HepG2 (cell line): ENCODE measurements around the gene TECTB. TPM values are rescaled to one million over a fixed set of nuclear protein-coding genes. Genes with fewer than 3 reads are reported as not detected.

Experiments
- ATAD3A ChIP-seq: sonication (generic); formaldehyde crosslinking; IDR thresholded peaks from 2 replicates; pipeline ENCODE4 v1.4.0; 2020; ENCODE audit warnings: missing genetic modification reagents
- BORCS8-MEF2B ChIP-seq: sonication (generic); formaldehyde crosslinking; IDR thresholded peaks from 2 replicates; pipeline ENCODE4 v1.8.0; 2022; ENCODE audit warnings: mild to moderate bottlenecking, missing genetic modification reagents
- CHCHD3 ChIP-seq: sonication (generic); formaldehyde crosslinking; IDR thresholded peaks from 2 replicates; pipeline ENCODE4 v1.8.0; 2022; ENCODE audit warnings: mild to moderate bottlenecking, missing genetic modification reagents, moderate library complexity
- FOXA1 ChIP-seq, 2 experiments: fragments of 450-650 bp in 1 of 2; sonication (generic) in 1 of 2; formaldehyde crosslinking in 1 of 2; IDR thresholded peaks; 2 replicates each; pipeline versions ENCODE4 v1.4.0 to v1.6.1; 2016 to 2020; ENCODE audit warnings: missing genetic modification reagents in 1 of 2
- FOXA3 ChIP-seq: IDR thresholded peaks from 2 replicates; pipeline ENCODE4 v1.6.1; 2016; ENCODE audit warnings: missing genetic modification reagents, missing compliant biosample characterization
- FOXP1 ChIP-seq, 2 experiments: fragments of 450-650 bp in 1 of 2; IDR thresholded peaks; 2 replicates each; pipeline ENCODE4 v1.6.1; 2017 to 2018; ENCODE audit warnings: antibody characterized with exemption in 1 of 2
- GATAD2A ChIP-seq: IDR thresholded peaks from 2 replicates; pipeline ENCODE4 v1.6.1; 2016
- HMG20A ChIP-seq: IDR thresholded peaks from 2 replicates; pipeline ENCODE4 v1.6.1; 2016; ENCODE audit warnings: borderline replicate concordance
- KDM4B ChIP-seq: sonication (generic); formaldehyde crosslinking; IDR thresholded peaks from 2 replicates; pipeline ENCODE4 v1.4.0; 2020; ENCODE audit warnings: missing genetic modification reagents
- MTF1 ChIP-seq: sonication (generic); formaldehyde crosslinking; IDR thresholded peaks from 2 replicates; pipeline ENCODE4 v1.5.0; 2020; ENCODE audit warnings: missing genetic modification reagents
- NFYB ChIP-seq: sonication (generic); formaldehyde crosslinking; IDR thresholded peaks from 2 replicates; pipeline ENCODE4 v1.4.0; 2020; ENCODE audit warnings: missing genetic modification reagents
- NR2C2 ChIP-seq: sonication (generic); formaldehyde crosslinking; IDR thresholded peaks from 2 replicates; pipeline ENCODE4 v1.4.0; 2020; ENCODE audit warnings: missing genetic modification reagents, mild to moderate bottlenecking, moderate library complexity, borderline replicate concordance
- REXO4 ChIP-seq: sonication (generic); formaldehyde crosslinking; IDR thresholded peaks from 2 replicates; pipeline ENCODE4 v1.8.0; 2022; ENCODE audit warnings: missing genetic modification reagents, mild to moderate bottlenecking, borderline replicate concordance
- SAP130 ChIP-seq: IDR thresholded peaks from 2 replicates; pipeline ENCODE4 v1.6.1; 2016; ENCODE audit warnings: low read depth
- SCMH1 ChIP-seq: sonication (generic); formaldehyde crosslinking; IDR thresholded peaks from 2 replicates; pipeline ENCODE4 v1.9.0; 2021; ENCODE audit warnings: missing genetic modification reagents, mild to moderate bottlenecking, borderline replicate concordance
- SIX4 ChIP-seq: sonication (generic); formaldehyde crosslinking; IDR thresholded peaks from 2 replicates; pipeline ENCODE4 v1.4.0; 2020; ENCODE audit warnings: missing genetic modification reagents
- SOX5 ChIP-seq: IDR thresholded peaks from 2 replicates; pipeline ENCODE4 v1.6.1; 2016; ENCODE audit warnings: borderline replicate concordance
- SOX6 ChIP-seq, 2 experiments: fragments of 450-650 bp in 1 of 2; sonication (generic) in 1 of 2; formaldehyde crosslinking in 1 of 2; IDR thresholded peaks; 2 replicates each; pipeline versions ENCODE4 v1.4.0 to v1.6.1; 2017 to 2020; ENCODE audit warnings: antibody characterized with exemption in 1 of 2, mild to moderate bottlenecking in 1 of 2, missing genetic modification reagents in 1 of 2
- TCF7 ChIP-seq: sonication (generic); IDR thresholded peaks from 2 replicates; pipeline ENCODE4 v1.6.1; 2016; ENCODE audit warnings: antibody characterized with exemption, low read depth
- ZNF12 ChIP-seq: sonication (generic); formaldehyde crosslinking; IDR thresholded peaks from 2 replicates; pipeline ENCODE4 v1.5.0; 2020; ENCODE audit warnings: missing genetic modification reagents
- ZNF296 ChIP-seq: sonication (generic); formaldehyde crosslinking; conservative IDR thresholded peaks from 2 replicates; pipeline ENCODE4 v1.5.0; 2020; ENCODE audit warnings: mild to moderate bottlenecking, missing genetic modification reagents
- ZNF343 ChIP-seq: sonication (generic); formaldehyde crosslinking; IDR thresholded peaks from 2 replicates; pipeline ENCODE4 v1.4.0; 2020; ENCODE audit warnings: mild to moderate bottlenecking, missing genetic modification reagents
- ZSCAN12 ChIP-seq: sonication (generic); formaldehyde crosslinking; IDR thresholded peaks from 2 replicates; pipeline ENCODE4 v1.9.0; 2021; ENCODE audit warnings: mild to moderate bottlenecking, missing genetic modification reagents
- polyA plus RNA-seq, 8 experiments: library from polyadenylated mRNA; depleted of rRNA in 3 of 8; stranded (reverse) in 7 of 8; unstranded in 1 of 8; fragments of >200 nt; fragmentation: Illumina TruSeq in 4 of 8; extraction: Trizol in 4 of 8; gene quantifications; 2 replicates each; pipeline versions ENCODE4 v1.2.1 to v1.2.3, GENCODE V29; 2011 to 2016; ENCODE audit warnings: low read depth in 4 of 8, missing spikeins in 1 of 8, mixed read lengths in 1 of 8; ENCODE audit not compliant: insufficient read depth in 1 of 8
- total RNA-seq, 5 experiments: library from RNA; depleted of rRNA; stranded (reverse); fragments of >200 nt; fragmentation: Illumina TruSeq; extraction: Trizol; gene quantifications; 2 replicates each; pipeline ENCODE4 v1.2.3, GENCODE V29; 2016; ENCODE audit warnings: low read depth in 1 of 5
- TF ChIP-seq, protein P1 (sequence below), 2 experiments: fragments of 450-650 bp in 1 of 2; sonication (generic) in 1 of 2; formaldehyde crosslinking; IDR thresholded peaks; 2 replicates each; pipeline versions ENCODE4 v1.5.0 to v1.8.0; 2020 to 2022; ENCODE audit warnings: mild to moderate bottlenecking in 1 of 2, missing genetic modification reagents in 1 of 2
- TF ChIP-seq, protein P2 (sequence below): sonication (generic); formaldehyde crosslinking; IDR thresholded peaks from 2 replicates; pipeline ENCODE4 v1.5.0; 2020; ENCODE audit warnings: mild to moderate bottlenecking, missing genetic modification reagents
- TF ChIP-seq, protein P3 (sequence below): sonication (generic); formaldehyde crosslinking; IDR thresholded peaks from 2 replicates; pipeline ENCODE4 v1.4.0; 2020; ENCODE audit warnings: missing genetic modification reagents
- TF ChIP-seq, protein P4 (sequence below): sonication (generic); formaldehyde crosslinking; IDR thresholded peaks from 2 replicates; pipeline ENCODE4 v1.8.0; 2023; ENCODE audit warnings: mild to moderate bottlenecking, missing genetic modification reagents

The TECTB gene
- total and polyA plus RNA-seq, 2 of the 13 experiments (the other 11 are each of a cell fraction or from before 2014, with no cell fraction given) = 0.78 to 1.8 TPM

DNA sequence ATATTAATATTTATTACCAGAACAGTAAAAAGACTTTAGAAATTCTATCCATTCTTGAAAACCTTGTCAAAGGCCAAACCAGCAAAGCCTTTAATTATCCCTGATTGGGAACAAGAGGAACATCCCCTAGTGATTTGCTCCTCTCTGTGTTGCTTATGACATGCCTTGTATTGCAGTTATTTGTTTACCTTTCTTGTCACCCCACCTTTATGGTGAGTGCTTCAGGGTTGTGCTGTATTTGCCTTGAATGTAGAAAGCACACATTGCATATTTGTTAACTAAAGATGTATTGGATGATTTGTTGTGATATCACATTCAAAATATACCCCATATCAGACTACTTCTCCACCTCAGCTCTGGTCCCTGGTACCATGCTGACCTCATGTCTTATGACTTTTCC, 23.5 kb upstream of the TECTB start (continued):
- TF ChIP-seq, protein P1, sequence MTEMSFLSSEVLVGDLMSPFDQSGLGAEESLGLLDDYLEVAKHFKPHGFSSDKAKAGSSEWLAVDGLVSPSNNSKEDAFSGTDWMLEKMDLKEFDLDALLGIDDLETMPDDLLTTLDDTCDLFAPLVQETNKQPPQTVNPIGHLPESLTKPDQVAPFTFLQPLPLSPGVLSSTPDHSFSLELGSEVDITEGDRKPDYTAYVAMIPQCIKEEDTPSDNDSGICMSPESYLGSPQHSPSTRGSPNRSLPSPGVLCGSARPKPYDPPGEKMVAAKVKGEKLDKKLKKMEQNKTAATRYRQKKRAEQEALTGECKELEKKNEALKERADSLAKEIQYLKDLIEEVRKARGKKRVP (CRISPR knock-in tag; IDR thresholded peaks at IDR 0.05) = peak in 1 of 2 experiments; percentile 79; a peak in 2 of 4 replicates
- no peak for TF ChIP-seq KDM4B (CRISPR knock-in tag)
- 0 out of 2 replicates have a peak, but pooled peaks have one; percentile 14 for TF ChIP-seq SAP130 (CRISPR knock-in tag)
- no peak for TF ChIP-seq CHCHD3
- TF ChIP-seq, protein P2, sequence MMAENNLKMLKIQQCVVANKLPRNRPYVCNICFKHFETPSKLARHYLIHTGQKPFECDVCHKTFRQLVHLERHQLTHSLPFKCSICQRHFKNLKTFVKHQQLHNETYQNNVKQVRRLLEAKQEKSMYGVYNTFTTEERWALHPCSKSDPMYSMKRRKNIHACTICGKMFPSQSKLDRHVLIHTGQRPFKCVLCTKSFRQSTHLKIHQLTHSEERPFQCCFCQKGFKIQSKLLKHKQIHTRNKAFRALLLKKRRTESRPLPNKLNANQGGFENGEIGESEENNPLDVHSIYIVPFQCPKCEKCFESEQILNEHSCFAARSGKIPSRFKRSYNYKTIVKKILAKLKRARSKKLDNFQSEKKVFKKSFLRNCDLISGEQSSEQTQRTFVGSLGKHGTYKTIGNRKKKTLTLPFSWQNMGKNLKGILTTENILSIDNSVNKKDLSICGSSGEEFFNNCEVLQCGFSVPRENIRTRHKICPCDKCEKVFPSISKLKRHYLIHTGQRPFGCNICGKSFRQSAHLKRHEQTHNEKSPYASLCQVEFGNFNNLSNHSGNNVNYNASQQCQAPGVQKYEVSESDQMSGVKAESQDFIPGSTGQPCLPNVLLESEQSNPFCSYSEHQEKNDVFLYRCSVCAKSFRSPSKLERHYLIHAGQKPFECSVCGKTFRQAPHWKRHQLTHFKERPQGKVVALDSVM (CRISPR knock-in tag) = 0 out of 2 replicates have a peak, but pooled peaks have one; percentile 6
- TF ChIP-seq NFYB (CRISPR knock-in tag) = no peak
- 0 out of 2 replicates have a peak, but pooled peaks have one; percentile 12 for TF ChIP-seq ZNF12
- TF ChIP-seq TCF7 = 0 out of 2 replicates have a peak, but pooled peaks have one; percentile 19
- TF ChIP-seq FOXA1 (IDR thresholded peaks at IDR 0.05) = no peak
- TF ChIP-seq FOXA1 (CRISPR knock-in tag; IDR thresholded peaks at IDR 0.05) = 0 out of 2 replicates have a peak, but pooled peaks have one; percentile 34
- TF ChIP-seq, protein P3, sequence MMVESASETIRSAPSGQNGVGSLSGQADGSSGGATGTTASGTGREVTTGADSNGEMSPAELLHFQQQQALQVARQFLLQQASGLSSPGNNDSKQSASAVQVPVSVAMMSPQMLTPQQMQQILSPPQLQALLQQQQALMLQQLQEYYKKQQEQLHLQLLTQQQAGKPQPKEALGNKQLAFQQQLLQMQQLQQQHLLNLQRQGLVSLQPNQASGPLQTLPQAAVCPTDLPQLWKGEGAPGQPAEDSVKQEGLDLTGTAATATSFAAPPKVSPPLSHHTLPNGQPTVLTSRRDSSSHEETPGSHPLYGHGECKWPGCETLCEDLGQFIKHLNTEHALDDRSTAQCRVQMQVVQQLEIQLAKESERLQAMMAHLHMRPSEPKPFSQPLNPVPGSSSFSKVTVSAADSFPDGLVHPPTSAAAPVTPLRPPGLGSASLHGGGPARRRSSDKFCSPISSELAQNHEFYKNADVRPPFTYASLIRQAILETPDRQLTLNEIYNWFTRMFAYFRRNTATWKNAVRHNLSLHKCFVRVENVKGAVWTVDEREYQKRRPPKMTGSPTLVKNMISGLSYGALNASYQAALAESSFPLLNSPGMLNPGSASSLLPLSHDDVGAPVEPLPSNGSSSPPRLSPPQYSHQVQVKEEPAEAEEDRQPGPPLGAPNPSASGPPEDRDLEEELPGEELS (CRISPR knock-in tag) = peak; percentile 55; the same call in 1 of the 2 replicates
- no peak for TF ChIP-seq NR2C2 (CRISPR knock-in tag)
- TF ChIP-seq SIX4 = no peak
- no peak for TF ChIP-seq ZSCAN12
- TF ChIP-seq SCMH1 (CRISPR knock-in tag) = no peak
- TF ChIP-seq REXO4 (CRISPR knock-in tag) = no peak
- no peak for TF ChIP-seq ZNF296 (CRISPR knock-in tag)
- peak; percentile 18; the same call in 1 of the 2 replicates for TF ChIP-seq SOX5 (CRISPR knock-in tag)
- TF ChIP-seq ATAD3A (CRISPR knock-in tag) = no peak
- TF ChIP-seq ZNF343 (CRISPR knock-in tag) = no peak
- TF ChIP-seq FOXA3 (CRISPR knock-in tag) = peak; percentile 79
- TF ChIP-seq SOX6 (IDR thresholded peaks at IDR 0.05) = no peak
- TF ChIP-seq SOX6 (CRISPR knock-in tag; IDR thresholded peaks at IDR 0.05) = peak; percentile 27; the same call in 1 of the 2 replicates
- peak; percentile 87 for TF ChIP-seq GATAD2A
- TF ChIP-seq FOXP1 (IDR thresholded peaks at IDR 0.05) = no peak
- TF ChIP-seq FOXP1 (CRISPR knock-in tag; IDR thresholded peaks at IDR 0.05) = peak; percentile 64; the same call in 1 of the 2 replicates
- TF ChIP-seq BORCS8-MEF2B (CRISPR knock-in tag) = no peak
- TF ChIP-seq, protein P4, sequence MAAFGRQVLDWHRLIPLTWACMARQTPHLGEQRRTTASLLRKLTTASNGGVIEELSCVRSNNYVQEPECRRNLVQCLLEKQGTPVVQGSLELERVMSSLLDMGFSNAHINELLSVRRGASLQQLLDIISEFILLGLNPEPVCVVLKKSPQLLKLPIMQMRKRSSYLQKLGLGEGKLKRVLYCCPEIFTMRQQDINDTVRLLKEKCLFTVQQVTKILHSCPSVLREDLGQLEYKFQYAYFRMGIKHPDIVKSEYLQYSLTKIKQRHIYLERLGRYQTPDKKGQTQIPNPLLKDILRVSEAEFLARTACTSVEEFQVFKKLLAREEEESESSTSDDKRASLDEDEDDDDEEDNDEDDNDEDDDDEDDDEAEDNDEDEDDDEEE (CRISPR knock-in tag) = no peak
- peak; percentile 44; the same call in 1 of the 2 replicates for TF ChIP-seq HMG20A (CRISPR knock-in tag)
- TF ChIP-seq MTF1 (CRISPR knock-in tag) = no peak
